GM13977 (cell line): ENCODE results near the gene NCOA7.

ENCODE experiments used
- DNase-seq: peaks from one replicate; pipeline ENCODE4 v3.0.0; 2012; ENCODE audit warnings: low spot score
- CTCF ChIP-seq: IDR thresholded peaks from 2 replicates; pipeline ENCODE4 v1.5.1; 2012; ENCODE audit warnings: mild to moderate bottlenecking, control low read depth; ENCODE audit not compliant: insufficient read depth; ENCODE audit errors: extremely low read depth, missing control alignments
- in situ Hi-C: fragments of 300-500 bp; cut with MboI; formaldehyde crosslinking; loops from one replicate; pipeline ENCODE4 v1.12.0; 2022; ENCODE audit warnings: low sequenced_read_pairs, low pct_unique_long_range_greater_than_20kb, mixed read lengths, inconsistent platforms; ENCODE audit not compliant: unreplicated experiment

NCOA7 gene

GRCh38 chr6:125886021-125886420 is 95.3 kb downstream of the NCOA7 start:
- no peak for DNase-seq
- no peak for TF ChIP-seq CTCF
- in situ Hi-C loops: no loop called here

GRCh38 chr6:125886914-125887313 is 96.2 kb downstream of the NCOA7 start:
- DNase-seq: no peak
- TF ChIP-seq CTCF: no peak

GRCh38 chr6:125887372-125887771 is 96.6 kb downstream of the NCOA7 start:
- in situ Hi-C loops: no loop called here
- no peak for TF ChIP-seq CTCF
- no peak for DNase-seq

More at GRCh38 chr6:125886914-125887313, 96.2 kb downstream of the NCOA7 start:
- in situ Hi-C loops: no loop called here

GRCh38 chr6:125888989-125889656 is 98.4 kb downstream of the NCOA7 start:
- peak; percentile 17 for DNase-seq
- in situ Hi-C loops: no loop called here
- peak; percentile 49 for TF ChIP-seq CTCF

- TF ChIP-seq CTCF: no peak
- DNase-seq: no peak
- in situ Hi-C loops: no loop called here
Observed at GRCh38 chr6:125899726-125900182, 109.0 kb downstream of the NCOA7 start.

GRCh38 chr6:125904871-125905270 is 114.1 kb downstream of the NCOA7 start:
- DNase-seq: peak; percentile 16

More at GRCh38 chr6:125904871-125905270, 114.1 kb downstream of the NCOA7 start:
- in situ Hi-C loops: no loop called here
- no peak for TF ChIP-seq CTCF
